HG03175 (cell line): ENCODE measurements around the gene UBA1.

Experiments used
- ATAC-seq: cut with Tn5 transposase; IDR thresholded peaks from one replicate; pipeline ENCODE4 v1.9.1; 2021; ENCODE audit warnings: mild to moderate bottlenecking, moderate library complexity; ENCODE audit not compliant: unreplicated experiment

Gene UBA1

DNA sequence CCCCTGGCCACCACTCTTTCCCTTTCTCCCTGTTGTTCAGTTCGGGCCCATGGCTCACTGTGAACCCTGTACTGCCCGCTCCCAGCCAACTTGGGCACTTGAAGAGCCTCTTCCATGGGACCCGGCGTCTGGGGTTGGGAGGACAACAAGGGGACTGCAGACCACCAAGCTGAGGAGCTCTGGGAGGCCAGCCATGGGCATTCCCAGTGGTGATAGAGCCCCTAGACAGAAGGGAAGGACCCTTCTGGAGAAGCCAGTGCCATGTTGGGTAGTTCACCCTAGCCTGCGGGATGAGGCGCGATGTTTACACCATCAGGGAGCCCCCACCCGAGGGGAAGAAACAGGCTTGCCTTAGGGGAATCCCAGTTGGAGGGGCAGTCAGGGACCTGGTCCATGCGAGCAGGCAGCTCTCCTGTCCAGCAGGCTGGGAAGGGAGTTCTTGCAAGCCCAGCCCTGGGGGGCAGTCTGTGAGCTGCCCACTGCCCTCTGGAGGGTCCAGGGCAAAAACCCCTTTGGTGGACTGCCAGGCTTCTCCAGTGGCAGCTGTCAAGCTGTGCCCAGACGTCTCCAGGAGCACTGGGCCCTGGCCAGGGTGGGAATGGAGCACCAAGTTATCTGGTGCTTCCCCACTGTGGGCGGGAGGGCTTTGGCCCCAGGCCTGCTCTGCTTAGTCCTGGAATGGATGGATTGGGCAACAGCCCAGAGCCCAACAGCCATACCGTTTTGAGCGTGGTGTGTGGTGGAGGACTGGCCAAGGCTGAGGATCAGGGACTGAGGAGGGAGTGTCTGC is 23.7 kb upstream of the UBA1 start:
- ATAC-seq = no peak

DNA sequence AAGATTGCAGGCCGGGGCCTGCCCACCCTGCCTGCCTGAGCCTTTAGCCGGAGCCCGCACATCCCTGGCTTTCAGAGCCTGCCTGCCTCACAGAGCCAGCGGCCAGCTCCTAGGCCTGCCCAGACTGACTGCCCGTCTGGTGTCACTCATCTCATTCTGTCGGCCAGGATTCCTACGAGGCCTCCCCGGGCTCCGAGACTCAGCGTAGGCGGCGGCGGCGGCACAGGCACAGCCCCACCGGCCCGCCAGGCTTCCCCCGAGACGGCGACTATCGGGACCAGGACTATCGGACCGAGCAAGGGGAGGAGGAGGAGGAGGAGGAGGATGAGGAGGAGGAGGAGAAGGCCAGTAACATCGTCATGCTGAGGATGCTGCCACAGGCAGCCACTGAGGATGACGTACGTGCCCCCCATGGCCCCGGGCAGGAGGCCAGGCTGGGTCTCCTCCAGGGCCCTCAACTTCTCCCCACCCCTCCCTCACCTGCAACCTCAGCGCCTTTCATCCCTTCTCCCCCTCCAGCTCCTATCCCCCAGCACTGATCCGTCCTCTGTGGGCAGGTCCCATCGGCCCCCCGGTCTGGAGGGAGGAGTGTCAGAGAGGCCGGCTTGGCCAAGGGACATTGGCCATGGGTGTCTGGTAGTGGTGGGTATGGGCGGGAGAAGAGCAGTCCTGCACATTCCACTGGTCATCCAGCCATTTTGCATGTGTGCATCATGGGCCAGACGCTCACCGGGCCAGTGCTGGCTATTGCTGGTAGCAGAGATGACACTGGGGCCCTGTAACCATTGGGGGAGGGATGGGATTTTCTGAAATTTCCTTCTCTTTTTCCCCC is 22.6 kb upstream of the UBA1 start:
- no peak for ATAC-seq

DNA sequence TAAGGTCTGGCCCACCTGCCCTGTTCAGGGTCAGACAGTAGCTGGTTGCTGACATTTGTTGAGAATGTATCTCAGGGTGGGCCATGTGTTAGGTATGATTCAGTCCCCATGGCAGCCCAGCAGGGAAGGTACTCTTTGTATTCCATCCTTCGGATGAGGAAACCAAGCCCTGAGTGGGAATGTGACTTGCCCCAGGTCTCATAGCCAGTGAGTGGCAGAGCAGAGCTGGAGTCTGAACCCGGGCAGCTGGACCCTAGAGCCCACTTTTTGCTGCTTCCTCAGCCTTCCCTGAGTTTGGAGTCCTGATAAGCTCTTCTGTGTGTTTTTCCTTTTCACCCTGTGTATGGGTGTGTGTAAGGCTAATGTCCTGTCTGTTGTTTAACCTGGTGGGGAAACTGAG is 21.6 kb upstream of the UBA1 start:
- ATAC-seq = no peak

DNA sequence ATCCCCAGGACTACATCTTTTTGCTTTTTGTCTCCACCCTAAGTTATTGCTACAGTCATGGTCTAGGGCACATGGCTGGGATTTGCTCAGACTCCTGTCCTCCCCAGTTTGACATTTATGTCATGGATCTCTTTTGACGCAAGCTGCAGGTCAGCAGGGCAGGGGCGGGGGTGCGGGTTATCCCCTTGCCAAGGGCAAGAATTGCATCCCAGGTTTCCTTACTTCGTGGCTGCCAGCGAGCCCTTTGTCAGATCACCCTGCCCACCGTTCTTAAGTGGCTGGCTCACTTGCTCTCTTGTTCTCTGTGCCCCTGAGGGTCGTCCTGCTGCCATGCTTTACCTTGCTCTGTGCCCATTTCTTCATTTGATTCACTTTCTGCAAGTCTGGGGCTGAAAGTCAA is 21.1 kb upstream of the UBA1 start:
- ATAC-seq = no peak

- ATAC-seq = no peak
These were observed 20.4 kb upstream of the UBA1 start for GRCh38 chrX:47172971-47173792.

DNA sequence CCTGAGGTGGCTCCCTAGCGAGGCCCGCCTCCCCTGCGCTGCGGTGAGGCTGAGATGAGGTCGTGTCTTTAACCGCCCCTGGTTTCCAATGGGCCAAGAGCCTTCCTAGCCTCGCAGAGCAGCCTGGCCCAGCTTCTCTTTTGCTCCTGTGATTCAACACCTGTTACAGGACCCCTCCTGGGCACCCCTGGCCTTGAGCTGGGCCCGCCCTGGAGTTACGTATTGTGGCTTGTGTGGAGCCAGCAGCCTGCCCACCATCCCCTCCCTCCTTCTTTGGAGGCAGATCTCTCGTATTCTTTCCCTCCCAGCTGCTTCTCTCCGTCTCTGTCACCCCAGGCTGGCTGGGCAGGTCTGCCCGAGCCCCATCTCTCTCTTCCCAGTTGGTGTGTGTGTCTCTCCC is 19.3 kb upstream of the UBA1 start:
- no peak for ATAC-seq

GRCh38 chrX:47174846-47175587 is 18.6 kb upstream of the UBA1 start:
- ATAC-seq = no peak

- no peak for ATAC-seq
These were observed 18.0 kb upstream of the UBA1 start for GRCh38 chrX:47175588-47175980.

DNA sequence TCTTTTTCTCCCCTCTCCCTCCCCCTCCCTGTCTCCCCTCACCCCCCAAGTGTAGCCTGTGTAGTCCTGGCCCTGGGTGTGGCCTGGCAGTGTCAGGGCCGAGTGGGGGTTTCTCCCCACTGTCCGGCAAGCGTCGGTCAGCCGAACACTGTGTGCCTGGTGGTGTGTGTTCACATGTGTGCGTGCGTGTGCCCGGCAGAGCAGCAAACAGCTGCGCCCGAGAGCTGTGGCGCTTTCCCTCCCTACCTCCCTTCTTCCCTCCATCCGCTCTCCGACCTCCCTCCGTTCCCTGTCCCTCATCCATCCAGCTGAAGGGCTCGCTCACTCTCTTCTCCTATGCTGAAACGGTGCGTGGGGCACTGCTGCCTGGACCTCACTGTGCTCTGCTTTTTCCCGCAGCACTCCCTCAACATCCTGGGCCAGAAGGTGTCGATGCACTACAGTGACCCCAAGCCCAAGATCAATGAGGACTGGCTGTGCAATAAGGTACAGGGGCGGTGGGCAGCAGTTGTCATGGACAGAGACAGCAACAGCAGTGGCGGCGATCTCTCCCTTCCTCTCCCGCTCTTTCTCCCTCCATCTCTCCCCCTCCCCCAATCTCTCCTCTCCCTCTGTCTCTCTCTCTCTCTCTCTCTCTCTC is 17.4 kb upstream of the UBA1 start:
- no peak for ATAC-seq

- no peak for ATAC-seq
These were observed 16.6 kb upstream of the UBA1 start for GRCh38 chrX:47177079-47177478.

DNA sequence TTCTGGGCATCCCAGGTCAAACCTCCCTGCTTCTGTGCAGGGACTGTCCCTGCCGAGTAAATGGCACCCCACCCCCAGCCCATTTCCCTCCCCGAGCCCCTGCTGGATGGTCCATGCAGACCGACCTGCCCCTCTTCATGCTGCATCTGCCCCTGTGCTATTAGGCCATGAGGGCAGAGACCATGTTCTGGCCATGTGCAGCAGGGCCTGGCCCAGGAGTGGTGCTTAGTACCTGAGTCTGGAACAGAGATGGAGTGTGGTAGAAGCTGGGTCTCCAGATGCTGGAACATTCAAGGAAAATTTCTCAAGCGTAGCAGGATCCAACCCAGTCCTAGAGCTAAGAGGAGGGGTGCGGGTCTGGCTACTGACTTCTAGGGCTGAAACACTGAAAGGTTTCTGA is 15.3 kb upstream of the UBA1 start:
- ATAC-seq = no peak

GRCh38 chrX:47179221-47179927 is 14.3 kb upstream of the UBA1 start:
- no peak for ATAC-seq

DNA sequence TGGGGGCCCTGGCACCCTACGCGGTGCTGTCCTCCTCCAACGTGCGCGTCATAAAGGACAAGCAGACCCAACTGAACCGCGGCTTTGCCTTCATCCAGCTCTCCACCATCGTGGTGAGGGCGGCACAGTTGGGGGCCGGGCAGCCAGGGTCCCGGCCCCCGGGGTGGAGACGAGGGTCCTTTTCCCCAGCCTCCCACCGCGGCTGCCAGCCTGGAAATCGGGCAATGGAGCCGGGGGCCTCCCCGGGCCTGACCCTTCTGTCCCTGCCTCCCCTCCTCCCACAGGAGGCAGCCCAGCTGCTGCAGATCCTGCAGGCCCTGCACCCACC is 13.7 kb upstream of the UBA1 start:
- ATAC-seq = no peak

DNA sequence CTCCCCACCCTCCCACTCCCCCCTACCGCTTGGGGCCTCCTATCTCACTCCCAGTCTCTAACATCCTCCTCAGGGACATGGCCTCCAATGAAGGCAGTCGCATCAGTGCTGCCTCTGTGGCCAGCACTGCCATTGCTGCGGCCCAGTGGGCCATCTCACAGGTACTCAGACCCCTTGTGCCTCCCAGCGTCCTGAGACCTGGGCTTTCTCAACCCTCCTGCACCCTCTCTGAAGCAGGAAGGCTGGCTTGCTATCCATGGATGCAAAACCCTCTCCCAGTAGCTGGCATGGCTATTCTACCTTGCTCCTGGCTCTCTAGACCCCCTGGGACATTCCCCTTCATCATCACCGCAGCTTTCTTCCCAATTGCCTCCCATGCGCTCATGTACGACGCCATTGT is 13.3 kb upstream of the UBA1 start:
- ATAC-seq = no peak

DNA sequence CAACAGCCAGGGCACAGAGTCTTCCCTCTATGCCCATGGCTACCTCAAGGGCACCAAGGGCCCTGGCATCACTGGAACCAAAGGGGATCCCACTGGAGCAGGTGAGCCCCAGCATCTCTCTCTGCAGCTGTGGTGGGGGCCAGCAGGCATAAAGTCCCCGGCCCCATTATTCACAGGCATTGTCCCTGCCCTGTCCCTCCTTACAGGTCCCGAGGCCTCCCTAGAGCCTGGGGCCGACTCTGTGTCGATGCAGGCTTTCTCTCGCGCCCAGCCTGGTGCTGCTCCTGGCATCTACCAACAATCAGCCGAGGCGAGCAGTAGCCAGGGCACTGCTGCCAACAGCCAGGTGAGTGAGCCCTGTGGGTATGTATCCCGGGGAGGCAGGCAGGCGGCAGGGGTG is 12.3 kb upstream of the UBA1 start:
- ATAC-seq = no peak

- no peak for ATAC-seq
These were observed 11.4 kb upstream of the UBA1 start for GRCh38 chrX:47182106-47182700.

GRCh38 chrX:47184486-47184885 is 9.1 kb upstream of the UBA1 start:
- no peak for ATAC-seq

GRCh38 chrX:47185241-47185640 is 8.4 kb upstream of the UBA1 start:
- no peak for ATAC-seq

DNA sequence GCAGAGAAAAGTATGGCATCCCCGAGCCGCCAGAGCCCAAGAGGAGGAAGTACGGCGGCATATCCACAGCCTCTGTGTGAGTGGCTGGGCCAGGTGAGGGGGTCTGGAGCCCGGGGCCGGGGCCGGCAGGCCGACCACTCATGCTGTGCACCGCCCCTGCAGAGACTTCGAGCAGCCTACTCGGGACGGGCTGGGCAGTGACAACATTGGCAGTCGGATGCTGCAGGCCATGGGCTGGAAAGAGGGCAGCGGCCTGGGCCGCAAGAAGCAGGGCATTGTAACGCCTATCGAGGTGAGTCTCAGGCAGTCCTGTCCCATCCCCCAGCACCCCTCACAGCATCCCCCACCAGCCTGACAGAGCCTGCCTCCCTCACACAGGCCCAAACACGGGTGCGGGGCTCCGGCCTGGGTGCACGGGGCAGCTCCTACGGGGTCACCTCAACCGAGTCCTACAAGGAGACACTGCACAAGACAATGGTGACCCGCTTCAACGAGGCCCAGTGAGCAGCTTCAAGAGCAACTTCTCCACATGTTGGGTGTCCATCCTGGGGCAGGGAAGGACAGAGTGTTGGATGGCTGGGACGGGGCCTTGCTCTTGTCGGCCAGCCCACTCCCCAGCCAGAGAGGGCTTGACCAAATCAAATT is 7.4 kb upstream of the UBA1 start:
- no peak for ATAC-seq
